Measurements from ENCODE around the gene AP2B1.

Gene AP2B1

GRCh38 chr17:35705230-35705629, 118.1 kb downstream of the AP2B1 start:
- DNase-seq, result no peak

GRCh38 chr17:35705705-35706104, 118.6 kb downstream of the AP2B1 start:
- DNase-seq, result no peak

GRCh38 chr17:35708149-35708548, 121.0 kb downstream of the AP2B1 start:
- no peak for DNase-seq

- DNase-seq, result no peak
Measured at GRCh38 chr17:35708951-35709350, 121.8 kb downstream of the AP2B1 start.

GRCh38 chr17:35709874-35710273, 122.8 kb downstream of the AP2B1 start:
- no peak for DNase-seq

- no peak for DNase-seq
Measured at GRCh38 chr17:35710950-35711349, 123.8 kb downstream of the AP2B1 start.

- DNase-seq, result no peak
Measured at GRCh38 chr17:35713069-35713728, 126.1 kb downstream of the AP2B1 start.

- DNase-seq, result no peak
Measured at GRCh38 chr17:35714988-35715387, 127.9 kb downstream of the AP2B1 start.

GRCh38 chr17:35715416-35715815, 128.3 kb downstream of the AP2B1 start:
- no peak for DNase-seq

- no peak for DNase-seq
Measured at GRCh38 chr17:35716173-35716572, 129.1 kb downstream of the AP2B1 start.

- no peak for DNase-seq
Measured at GRCh38 chr17:35716897-35717465, 129.9 kb downstream of the AP2B1 start.

- no peak for DNase-seq
Measured at GRCh38 chr17:35717475-35717874, 130.4 kb downstream of the AP2B1 start.

GRCh38 chr17:35723735-35724134, 136.6 kb downstream of the AP2B1 start:
- DNase-seq, result no peak

- no peak for DNase-seq
Measured at GRCh38 chr17:35725058-35725457, 137.9 kb downstream of the AP2B1 start.

GRCh38 chr17:35725802-35726126, 138.6 kb downstream of the AP2B1 start:
- DNase-seq, result no peak

- no peak for DNase-seq
Measured at GRCh38 chr17:35726127-35726952, 139.2 kb downstream of the AP2B1 start.

- DNase-seq, result no peak
Measured at GRCh38 chr17:35726953-35727460, 139.9 kb downstream of the AP2B1 start.

- DNase-seq, result no peak
Measured at GRCh38 chr17:35727635-35728034, 140.5 kb downstream of the AP2B1 start.

- DNase-seq, result no peak
Measured at GRCh38 chr17:35728551-35728950, 141.4 kb downstream of the AP2B1 start.

GRCh38 chr17:35729405-35729833, 142.3 kb downstream of the AP2B1 start:
- no peak for DNase-seq

GRCh38 chr17:35730400-35731005, 143.4 kb downstream of the AP2B1 start:
- DNase-seq, result no peak

- DNase-seq, result peak; percentile 75
Measured at GRCh38 chr17:35731239-35731916, 144.3 kb downstream of the AP2B1 start, which contains the start of gene RASL10B. TSS of gene RASL10B (plus strand) at chr17:35731639. CDS start at chr17:35735185, 3,546 bp downstream.

All from stimulated activated CD4-positive, alpha-beta T cell treated with anti-CD3 and anti-CD28 coated beads, Interleukin-15, amount 100 ng/mL, for 24 hours (primary cell).